ENCODE results near the gene TNNT2.

TNNT2 gene

GRCh38 chr1:201376464-201377374 is 761 bp downstream of the TNNT2 start:
- no peak for TF ChIP-seq GATA2 (IDR thresholded peaks at IDR 0.05; ENCODE audit: low read depth, low read length)
- TF ChIP-seq GATA3 (IDR thresholded peaks at IDR 0.05; ENCODE audit: low read depth, low read length) = no peak

GRCh38 chr1:201376107-201376463 is 1.4 kb downstream of the TNNT2 start:
- TF ChIP-seq GATA2 (IDR thresholded peaks at IDR 0.05; ENCODE audit: low read depth, low read length) = no peak
- no peak for TF ChIP-seq GATA3 (IDR thresholded peaks at IDR 0.05; ENCODE audit: low read depth, low read length)

- TF ChIP-seq GATA3 (IDR thresholded peaks at IDR 0.05; ENCODE audit: low read depth, low read length) (no peak), GATA2 (IDR thresholded peaks at IDR 0.05; ENCODE audit: low read depth, low read length) (no peak)
Measured at GRCh38 chr1:201375169-201375568, 2.3 kb downstream of the TNNT2 start.

- TF ChIP-seq GATA3 (IDR thresholded peaks at IDR 0.05; ENCODE audit: low read depth, low read length) (no peak), GATA2 (IDR thresholded peaks at IDR 0.05; ENCODE audit: low read depth, low read length) (no peak)
Measured at GRCh38 chr1:201374364-201374763, 3.1 kb downstream of the TNNT2 start.

- TF ChIP-seq GATA2 (IDR thresholded peaks at IDR 0.05; ENCODE audit: low read depth, low read length) (no peak), GATA3 (IDR thresholded peaks at IDR 0.05; ENCODE audit: low read depth, low read length) (no peak)
Measured at GRCh38 chr1:201371792-201372191, 5.7 kb downstream of the TNNT2 start.

GRCh38 chr1:201371276-201371675 is 6.2 kb downstream of the TNNT2 start:
- no peak for TF ChIP-seq GATA3 (IDR thresholded peaks at IDR 0.05; ENCODE audit: low read depth, low read length)
- TF ChIP-seq GATA2 (IDR thresholded peaks at IDR 0.05; ENCODE audit: low read depth, low read length) = no peak

GRCh38 chr1:201370500-201370899 is 7.0 kb downstream of the TNNT2 start:
- TF ChIP-seq GATA3 (IDR thresholded peaks at IDR 0.05; ENCODE audit: low read depth, low read length) (no peak), GATA2 (IDR thresholded peaks at IDR 0.05; ENCODE audit: low read depth, low read length) (no peak)

- TF ChIP-seq GATA3 (IDR thresholded peaks at IDR 0.05; ENCODE audit: low read depth, low read length) (no peak), GATA2 (IDR thresholded peaks at IDR 0.05; ENCODE audit: low read depth, low read length) (no peak)
Measured at GRCh38 chr1:201369209-201369608, 8.3 kb downstream of the TNNT2 start.

- TF ChIP-seq GATA2 (IDR thresholded peaks at IDR 0.05; ENCODE audit: low read depth, low read length) (no peak), GATA3 (IDR thresholded peaks at IDR 0.05; ENCODE audit: low read depth, low read length) (no peak)
Measured at GRCh38 chr1:201366696-201367095, 10.8 kb downstream of the TNNT2 start.

GRCh38 chr1:201365251-201365650 is 12.2 kb downstream of the TNNT2 start:
- TF ChIP-seq GATA3 (IDR thresholded peaks at IDR 0.05; ENCODE audit: low read depth, low read length) = no peak

- TF ChIP-seq GATA2 (IDR thresholded peaks at IDR 0.05; ENCODE audit: low read depth, low read length) (no peak), GATA3 (IDR thresholded peaks at IDR 0.05; ENCODE audit: low read depth, low read length) (no peak)
Measured at GRCh38 chr1:201364808-201365105, 12.7 kb downstream of the TNNT2 start.

- TF ChIP-seq GATA3 (IDR thresholded peaks at IDR 0.05; ENCODE audit: low read depth, low read length) (no peak), GATA2 (IDR thresholded peaks at IDR 0.05; ENCODE audit: low read depth, low read length) (no peak)
Measured at GRCh38 chr1:201363467-201363866, 14.0 kb downstream of the TNNT2 start.

- TF ChIP-seq GATA3 (IDR thresholded peaks at IDR 0.05; ENCODE audit: low read depth, low read length) = no peak
- TF ChIP-seq GATA2 (IDR thresholded peaks at IDR 0.05; ENCODE audit: low read depth, low read length) = no peak
Measured at GRCh38 chr1:201362906-201363305, 14.6 kb downstream of the TNNT2 start.

GRCh38 chr1:201361652-201362504 is 15.6 kb downstream of the TNNT2 start:
- TF ChIP-seq GATA2 (IDR thresholded peaks at IDR 0.05; ENCODE audit: low read depth, low read length) = no peak
- no peak for TF ChIP-seq GATA3 (IDR thresholded peaks at IDR 0.05; ENCODE audit: low read depth, low read length)
